Middle frontal gyrus (tissue), 1 donor: ENCODE data around the gene GPR132.

Experiments
- DNase-seq: peaks from one replicate; pipeline ENCODE4 v3.0.0-alpha.2; 2015; ENCODE audit warnings: low spot score; ENCODE audit errors: extremely low spot score

GPR132 gene

DNA sequence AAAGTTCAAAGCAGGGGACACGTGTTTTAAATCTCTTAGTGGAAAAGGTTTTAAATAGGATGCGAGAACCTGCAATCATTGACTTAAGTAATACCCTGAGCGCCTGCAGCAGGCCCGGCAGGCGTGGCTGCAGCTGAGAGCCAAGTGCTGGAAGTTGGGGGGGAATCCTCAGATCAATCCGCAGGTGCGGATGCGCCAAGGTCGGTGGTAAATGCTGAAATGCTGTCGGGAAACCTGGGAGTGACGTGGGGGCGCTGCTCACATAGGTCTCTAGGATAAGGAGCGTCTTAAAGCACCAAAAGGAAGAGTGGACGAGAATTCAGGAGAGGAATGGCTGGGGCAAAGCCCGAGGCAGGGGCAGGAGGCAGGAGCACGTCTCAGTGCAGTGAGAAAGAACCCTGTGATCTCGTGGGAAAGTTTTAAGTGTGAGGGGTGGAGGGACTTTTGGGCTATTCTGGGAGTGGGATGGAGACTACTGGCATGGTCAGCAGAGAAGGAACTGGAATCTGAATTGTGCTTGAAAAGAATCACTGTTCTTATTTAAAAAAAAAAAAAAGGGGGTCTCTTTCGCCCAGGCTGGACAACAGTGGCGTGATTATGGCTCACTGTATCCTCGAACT, 43.5 kb downstream of the GPR132 start:
- no peak for DNase-seq

DNA sequence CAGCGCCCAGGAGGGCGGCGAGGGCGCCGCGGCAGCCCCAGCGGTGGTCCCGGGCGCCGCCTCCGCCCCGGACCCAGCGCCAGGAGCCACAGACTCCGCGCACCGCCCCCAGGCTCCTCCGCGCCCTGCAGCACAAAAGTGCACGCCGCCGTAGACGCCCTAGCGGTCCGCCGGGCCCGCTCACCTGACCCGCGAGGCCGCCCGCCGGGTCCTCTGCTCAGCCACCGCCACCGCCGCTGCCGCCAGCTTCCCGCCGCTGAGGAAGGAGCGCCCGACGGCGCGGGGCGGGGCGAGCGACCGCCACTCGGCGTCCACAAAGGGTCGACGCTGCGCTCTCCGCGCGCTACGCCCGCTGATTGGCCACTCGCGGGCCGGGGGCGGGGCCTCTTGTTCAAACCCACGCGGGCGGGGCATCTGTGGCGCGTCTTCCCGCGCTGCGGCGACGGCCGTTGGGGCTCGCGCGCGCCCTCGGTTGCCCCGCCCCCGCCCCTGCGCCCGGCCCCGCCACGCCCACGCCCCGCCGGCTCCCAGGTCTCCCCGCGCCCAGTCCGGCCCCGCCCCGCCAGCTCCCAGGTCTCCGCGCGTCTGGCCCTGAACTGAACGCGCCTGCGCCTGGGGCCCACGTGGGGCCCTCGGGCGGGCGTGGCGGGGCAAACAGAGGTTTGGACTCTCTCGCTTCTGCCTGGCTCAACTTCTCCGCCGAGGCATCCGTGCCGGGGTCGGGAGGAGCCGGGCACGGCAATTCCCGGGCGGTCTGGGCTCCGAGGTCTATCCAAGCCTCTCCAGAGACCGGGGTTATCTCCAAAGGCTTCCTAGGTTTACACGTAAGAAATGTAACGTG, 44.2 kb downstream of the GPR132 start, which contains the start of gene CDCA4:
Gene CDCA4 (minus strand): TSS at position 269 of the 841 bp plus-strand sequence. CDS start 9,154 bp downstream, outside the sequence.
- DNase-seq = peak; percentile 94

DNA sequence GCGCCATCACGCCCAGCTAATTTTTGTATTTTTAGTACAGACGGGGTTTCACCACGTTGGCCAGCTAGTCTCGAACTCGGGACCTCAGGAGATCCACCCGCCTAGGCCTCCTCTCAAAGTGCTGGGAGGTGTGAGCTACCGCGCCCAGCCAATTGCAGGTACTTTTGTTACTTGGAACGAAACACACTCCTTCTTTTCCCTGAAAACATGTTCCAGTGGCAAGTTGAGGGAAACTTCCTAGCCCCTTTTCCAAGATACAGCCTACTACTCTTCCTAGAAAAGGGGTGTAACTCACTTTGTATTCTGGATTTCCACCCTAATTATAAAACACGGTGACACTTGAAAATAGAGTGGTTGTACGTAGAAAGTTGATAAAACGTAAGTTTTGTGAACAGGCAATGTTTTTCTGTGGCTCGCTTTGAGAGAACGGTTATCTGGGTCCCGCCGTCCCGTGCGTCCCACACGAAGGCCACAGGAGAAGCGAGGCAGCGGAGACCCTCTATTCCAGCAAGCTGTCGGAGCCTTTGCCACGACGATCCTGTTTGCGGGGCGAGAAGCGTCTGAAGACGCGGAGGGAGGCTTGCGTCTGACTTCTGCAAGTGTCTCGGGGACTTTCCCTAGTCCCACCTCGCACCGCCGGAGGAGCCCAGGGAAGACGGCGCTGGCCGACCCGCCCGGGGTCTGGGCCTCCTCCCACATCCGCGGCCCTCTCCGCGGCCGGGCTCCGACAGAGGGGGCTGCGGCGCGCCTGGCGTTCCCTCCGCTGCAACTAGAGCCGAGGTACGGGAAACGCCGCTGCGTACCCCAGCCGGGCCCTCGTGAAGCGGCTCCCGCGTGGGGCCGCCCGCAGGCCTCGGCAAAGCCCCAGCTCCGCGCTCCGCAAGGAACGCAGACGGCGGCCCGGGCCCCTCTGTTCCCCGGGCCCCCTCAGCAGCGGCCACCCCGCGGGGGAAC, 45.1 kb downstream of the GPR132 start:
- no peak for DNase-seq

DNA sequence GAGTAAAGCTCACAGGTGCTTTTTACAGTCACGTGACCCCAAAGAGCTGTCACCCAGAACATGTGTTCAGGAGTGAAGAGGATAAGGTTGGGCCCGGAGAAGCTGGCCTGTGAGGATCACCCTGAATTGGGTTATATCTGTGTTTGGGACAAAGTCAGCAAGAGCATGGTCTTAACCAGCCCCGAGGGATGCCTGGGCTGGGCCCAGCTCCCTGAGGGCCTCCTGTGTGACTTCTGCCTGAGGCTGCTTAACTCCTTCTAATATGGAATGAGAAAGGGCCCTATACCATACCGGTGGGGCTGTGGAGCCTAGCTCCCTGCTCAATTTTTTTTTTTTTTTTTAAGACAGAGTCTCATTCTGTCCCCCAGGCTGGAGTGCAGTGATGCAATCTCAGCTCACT, 46.8 kb downstream of the GPR132 start:
- DNase-seq = no peak

DNA sequence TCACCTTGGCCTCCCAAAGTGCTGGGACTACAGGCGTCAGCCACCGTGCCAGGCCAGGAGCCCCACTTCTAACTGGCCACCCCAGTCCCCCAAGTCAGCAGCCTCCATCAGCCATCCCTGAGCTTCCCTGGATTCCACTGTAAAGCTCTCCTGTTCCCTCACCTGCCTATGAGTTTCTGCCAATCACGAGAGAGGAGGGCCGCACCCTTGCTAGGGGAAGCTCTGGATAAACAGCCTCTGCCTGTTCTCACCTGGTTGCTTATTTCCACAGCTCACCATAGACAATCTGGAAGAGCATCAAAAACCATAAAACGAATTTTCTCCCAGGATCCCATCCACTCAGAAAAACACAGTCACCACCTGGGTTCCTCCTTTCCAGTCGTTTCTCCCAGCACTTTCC, 49.3 kb downstream of the GPR132 start:
- DNase-seq = no peak

DNA sequence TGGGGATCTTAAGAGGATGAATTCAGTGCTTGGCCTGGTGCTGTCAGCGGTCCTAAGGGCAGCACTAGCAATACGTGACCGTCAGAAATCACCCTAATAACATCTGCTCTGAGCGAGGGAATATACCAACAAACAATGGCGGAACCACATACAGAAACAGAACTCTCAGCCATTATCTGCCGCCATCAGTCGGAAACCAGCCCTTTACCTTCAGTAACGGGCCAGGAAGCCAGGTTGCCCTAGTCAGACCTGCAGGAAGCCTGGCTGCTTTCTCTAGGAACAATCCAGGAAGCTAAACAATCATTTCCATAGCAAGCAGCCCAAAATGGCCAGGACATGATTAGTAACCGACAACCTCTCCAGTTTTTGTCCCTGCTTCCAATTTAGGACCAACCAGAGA, 50.0 kb downstream of the GPR132 start:
- no peak for DNase-seq

DNA sequence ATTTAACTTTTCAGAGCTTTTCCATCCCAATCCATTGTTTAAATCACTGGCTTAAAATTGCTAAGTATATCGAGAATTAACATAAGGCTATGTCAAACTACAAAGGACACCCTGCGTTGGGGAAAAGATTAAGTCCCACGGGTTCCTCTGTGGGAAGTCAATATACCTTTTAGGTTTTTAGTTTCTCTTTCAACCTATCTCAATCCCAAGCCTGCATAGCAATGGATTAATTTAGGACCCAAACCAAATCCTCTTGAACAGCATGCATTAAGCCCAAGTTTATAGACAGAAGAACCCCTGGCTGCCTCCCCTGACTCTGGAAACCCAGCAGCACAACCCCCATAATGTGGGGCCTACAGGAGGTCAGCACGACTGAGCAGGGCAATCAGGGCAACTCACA, 50.6 kb downstream of the GPR132 start:
- no peak for DNase-seq

DNA sequence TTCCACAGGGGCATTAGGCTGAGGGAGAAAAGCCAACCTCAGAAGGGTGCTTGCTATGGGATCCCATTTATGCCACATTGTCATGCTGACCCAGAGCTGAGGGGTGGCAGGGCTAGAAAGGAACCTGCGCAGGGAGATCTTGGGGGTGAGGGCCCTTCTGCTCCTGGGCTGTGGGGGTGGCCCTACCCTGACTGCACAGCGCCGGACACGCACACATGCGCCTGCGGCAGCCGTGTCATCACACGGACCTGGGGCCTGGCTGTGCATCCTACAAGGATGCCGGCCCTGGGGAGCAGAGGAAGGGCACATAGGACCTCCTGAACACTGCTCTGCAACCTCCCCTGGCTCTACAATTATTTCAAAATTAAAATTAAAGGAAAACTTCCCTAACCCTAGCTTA, 51.2 kb downstream of the GPR132 start:
- no peak for DNase-seq

DNA sequence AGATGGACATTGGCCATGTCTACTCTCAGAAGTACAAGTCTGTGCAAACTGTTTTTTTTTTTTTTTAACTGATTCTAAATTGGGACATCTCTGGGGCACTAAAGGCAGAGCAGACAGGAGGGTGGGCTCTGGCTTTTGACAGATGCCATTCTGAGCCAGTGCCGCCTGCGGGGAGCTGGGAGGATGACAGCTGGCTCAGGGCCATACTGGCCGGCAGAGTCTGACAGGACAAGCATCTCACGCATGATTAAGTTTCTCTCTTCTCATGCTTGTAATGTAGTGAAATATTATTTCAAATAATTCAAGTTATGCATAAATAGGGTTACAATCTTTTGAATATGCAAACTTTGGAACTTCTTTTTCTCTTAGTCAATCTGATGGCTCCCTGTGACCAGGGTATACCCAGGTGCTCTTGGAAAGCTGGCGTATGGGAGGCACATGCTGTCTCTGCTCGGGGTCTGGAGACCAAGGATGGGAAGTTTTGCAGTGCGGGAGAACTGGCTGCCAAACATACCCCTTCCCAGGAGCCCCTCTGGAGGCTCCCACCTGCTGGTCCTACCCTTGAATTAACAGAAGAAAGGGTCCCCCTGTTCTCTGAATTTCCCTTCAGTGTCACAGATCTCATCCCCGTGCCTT, 52.0 kb downstream of the GPR132 start:
- DNase-seq = no peak

DNA sequence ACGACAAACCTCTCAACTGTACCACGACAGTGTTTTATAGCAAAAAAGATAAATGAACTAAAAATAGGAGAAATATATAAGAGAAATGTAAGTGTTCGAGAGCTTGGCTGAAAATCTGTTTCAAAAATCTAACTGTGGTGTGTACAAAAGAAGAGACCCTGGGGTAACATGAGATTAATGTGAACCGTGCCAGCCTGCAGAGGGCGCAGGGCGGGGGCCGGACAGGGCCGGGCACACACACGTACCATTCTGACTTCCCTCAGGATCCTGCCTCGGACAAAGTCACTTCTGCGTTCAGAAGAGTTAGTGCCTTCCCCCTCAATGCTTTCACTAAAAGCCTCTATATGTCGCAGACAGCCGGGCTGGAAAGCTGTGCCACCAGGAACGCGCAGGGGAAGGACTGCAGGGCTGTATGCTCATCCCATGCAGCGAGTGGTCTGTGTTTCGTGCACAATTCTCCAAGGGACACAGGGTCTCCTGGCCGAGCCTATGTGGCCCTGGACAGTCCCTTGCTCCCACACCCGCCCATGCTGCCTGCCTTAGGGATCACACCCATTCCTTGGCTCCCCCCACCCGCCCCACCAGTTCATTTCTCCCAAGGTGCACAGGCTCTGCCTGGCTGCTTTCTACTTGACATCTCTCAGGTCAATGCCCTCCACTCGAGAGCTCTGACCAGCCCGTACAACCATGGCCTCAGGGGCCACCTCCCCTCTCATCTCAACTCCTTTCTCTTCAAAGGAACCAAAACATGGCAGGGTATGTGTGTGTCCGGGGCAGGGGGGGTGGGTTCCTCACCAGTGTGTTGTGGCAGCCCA, 52.9 kb downstream of the GPR132 start:
- DNase-seq = no peak

DNA sequence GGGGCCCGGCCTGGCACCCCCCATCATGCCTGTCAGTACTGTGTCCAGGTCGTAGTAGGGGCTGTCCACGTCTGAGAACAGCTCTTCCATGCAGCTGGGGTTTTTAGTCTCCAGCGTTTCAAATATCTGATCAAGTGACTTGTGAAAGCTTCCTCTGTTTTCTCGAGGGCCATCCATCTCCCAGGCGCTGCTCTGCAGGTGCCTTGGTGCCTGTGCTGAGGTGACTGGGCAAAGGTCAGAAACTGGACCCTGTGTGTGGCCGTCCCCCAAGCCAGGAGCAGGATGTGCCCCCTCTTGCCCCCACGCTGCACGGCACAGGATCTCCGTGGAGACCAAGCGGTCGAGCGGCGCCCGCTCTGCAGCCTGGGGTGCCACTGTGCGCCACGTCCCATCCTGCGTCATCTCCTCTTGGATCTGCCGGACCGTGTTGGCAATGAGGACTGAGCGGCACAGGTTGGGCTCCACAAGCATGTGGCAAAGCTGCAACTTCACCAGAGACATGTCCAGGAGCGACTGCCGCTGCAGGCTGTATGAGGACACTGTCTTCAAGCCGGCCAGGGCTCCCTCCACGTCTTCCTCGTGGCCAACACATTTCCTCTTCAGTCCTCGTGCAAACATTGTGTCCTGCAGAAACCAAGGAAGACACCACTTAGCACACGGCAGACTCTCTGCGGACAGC, 53.8 kb downstream of the GPR132 start:
- DNase-seq = no peak

DNA sequence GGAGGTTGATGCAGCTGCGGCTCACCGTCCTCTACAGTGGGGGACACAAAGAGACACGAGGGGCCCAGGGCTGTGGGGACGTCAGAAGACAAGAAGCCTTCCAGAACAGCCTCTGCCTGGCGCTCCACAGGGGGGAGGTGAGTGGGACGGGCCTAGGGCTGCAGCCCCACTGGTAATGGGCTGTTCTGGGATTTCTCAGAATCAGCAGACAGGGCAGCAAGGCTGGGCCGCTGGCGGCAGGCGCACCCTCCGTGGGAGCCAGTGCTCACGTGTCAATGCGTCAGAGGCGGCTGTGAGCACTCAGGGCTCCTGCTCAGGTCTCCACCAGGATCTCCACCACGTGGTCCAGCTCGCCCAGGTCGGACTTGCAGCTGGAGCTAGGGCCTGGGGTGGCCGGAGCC, 54.3 kb downstream of the GPR132 start:
- DNase-seq = no peak

DNA sequence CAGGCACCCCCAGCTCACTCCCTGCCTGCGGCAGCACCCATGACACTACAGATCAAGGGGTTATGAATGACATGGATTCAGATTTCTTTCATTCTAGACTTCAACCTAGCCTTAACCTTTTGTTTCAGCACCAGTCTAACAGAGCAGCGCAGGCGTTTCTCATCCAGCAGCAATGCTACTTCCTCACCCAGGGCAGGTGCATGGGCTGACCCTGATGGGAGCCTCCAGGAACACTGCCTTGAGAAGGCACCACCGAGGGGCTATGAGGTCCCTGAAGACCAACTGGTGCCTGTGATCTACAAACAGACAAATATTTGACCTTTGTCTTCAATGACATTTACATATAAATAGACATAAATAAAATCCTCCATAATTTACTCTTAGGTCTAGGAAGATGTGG, 55.1 kb downstream of the GPR132 start:
- no peak for DNase-seq

DNA sequence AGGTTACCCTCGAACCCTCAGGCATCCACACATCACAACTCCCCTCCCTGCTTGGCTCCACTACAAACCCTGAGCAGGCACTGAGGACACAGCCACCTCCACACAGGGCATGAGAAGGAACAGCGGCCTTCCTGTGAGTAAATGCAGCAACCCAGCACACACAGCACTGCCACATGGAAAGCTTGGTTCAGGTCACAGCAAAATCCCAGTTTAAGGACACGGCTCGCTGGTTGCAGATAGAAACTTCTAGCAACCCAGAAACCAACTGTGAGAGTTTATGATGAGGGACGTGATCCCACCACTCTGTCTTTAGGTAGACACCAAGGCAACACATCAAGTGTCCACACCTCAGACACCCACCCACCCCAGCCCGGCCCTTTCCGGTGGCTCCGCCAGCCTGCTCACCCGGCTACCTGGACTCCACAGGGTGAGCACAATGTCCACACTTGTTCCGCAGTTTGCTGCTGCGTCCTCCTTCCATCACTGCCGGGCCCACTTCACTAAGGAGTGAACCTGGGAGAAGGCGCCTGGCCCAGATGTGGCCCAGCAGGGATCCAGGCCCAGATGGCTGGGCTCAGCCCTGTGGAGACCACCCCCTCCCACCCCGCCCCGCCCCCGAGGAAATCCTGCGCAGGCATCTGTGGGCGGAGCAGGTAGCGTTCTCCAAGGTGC, 57.5 kb downstream of the GPR132 start:
- no peak for DNase-seq

DNA sequence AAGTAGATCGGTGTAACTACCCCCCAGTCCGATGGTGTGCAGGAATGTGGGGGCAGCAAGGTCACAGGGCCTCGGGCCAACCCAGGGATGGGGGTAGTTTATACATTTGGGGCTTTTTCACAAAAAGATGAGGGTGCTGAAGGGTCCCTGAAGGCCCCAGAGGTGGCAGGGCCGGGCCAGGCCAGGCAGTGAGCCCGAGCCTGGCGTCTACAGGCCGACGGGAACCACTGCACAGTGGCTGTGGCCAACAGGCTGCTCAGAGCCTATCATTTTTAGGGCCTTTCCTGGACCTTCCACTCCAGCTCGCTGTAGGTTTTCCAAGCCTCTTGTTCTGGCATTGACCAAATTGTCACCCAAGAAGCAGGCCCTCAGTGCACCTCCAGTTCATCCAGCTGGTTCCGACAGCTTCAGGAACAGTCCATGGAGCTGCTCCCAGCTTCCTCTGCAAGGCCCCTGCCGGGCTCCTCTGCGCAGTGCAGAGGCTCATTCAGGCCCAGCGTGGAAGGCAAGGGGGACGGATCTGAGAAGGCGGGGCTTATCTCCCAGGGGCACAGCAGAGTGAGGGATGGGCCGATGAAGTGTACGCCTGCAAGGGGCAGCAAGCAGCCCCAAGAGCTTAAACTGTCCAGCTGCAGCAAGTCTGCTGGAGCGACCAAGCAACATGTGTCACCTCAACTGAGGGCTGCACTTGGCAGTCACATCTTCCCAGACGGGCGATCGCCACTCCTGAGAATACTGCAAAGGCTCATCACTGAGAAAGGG, 58.2 kb downstream of the GPR132 start:
- DNase-seq = no peak

DNA sequence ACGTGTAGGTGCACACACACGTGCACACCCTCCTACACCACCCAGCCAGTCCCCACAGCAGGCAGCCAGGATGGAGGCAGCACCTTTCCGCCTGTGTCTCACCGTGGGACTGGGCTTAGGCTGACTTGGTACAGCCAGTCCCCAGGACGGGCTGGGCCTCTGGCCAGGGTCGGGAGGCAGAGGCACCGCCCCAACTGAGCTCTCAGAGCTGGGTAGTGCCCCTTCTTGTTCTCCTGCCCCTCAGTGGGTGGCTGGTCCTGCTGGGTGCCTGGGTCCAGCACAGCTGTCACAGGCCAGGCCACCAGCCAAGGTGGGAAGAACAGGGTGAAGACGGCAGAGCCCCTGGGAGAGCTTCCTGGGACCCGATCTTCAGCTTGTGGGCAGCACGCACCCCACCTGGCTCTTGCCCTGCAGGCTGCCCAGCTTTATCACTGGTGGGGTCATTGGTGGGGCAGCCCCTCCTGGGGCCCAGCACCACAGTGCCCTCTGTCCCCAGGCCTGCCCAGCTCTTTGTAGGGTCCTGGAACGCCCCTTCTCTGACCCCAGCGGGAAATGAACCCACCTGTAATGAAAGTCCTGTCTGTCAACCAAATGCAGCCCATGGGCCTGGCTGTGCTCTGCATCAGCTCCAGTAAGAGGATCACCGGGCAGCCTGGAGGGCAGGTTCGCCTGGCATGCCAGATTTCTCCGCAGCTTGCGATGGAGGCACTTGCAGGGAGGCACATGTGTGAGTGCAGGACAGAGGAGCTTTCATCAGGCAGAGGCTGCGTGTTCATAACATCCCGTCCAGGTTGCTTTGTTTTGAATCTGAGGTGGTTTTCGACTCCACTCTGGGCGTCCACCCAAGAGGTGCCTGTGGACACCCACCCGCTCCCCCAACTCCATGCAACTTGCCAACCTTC, 59.0 kb downstream of the GPR132 start:
- DNase-seq = no peak

DNA sequence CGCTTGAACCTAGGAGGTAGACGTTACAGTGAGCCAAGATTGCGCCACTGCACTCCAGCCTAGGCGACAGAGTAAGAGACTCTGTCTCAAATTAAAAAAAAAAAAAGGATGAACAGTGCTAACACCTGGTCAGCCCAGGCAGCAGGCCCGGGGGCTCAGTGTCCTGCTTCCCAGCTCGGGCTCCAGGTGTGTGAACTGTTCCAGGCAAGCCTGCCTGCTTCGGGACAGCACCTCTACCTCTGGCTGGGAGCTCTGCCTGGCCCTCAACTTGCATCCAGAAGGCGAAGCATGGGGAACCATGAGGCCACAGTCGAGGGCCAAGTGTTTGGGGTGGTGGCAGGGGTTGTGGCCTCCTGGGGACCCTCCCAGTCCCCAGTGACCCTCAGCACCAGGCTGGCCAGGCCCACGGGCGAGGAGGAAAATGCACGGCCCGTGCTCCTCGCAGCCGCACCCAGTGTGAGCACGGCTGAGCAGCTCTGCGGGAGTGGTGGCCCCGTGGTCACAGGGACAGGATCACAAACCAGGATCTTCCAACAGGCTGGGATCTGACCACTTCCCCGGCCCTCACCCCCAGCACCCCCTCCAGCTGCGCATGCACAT, 59.8 kb downstream of the GPR132 start:
- DNase-seq = no peak
